HCT116 (cell line): Measurements from ENCODE around the gene RIPPLY2. TPM values are rescaled to one million over a fixed set of nuclear protein-coding genes. Genes with fewer than 3 reads are reported as not detected.

Source experiments
- ATAC-seq: fragments of 200-7000 bp; cut with Tn5 transposase; 2 replicates; pipeline ENCODE4 v1.9.1; 2020; ENCODE audit warnings: mild to moderate bottlenecking, moderate library complexity
- BruUV-seq: library from RNA; stranded (reverse); fragments of 400-500 nt; replicated peaks from 2 replicates; lab custom pipeline; 2021; lab: Mats Ljungman, UMichigan
- CTCF ChIA-PET: fragments of 300-600 bp; sonication (Branson Sonifier 250); formaldehyde crosslinking; loops from one replicate; lab custom pipeline; 2021; ENCODE audit warnings: antibody characterized with exemption; lab: Charles Lee
- POLR2A ChIA-PET: fragments of 300-600, 350-600 bp; sonication (Branson Sonifier 250); formaldehyde crosslinking; loops from one replicate; lab custom pipeline; 2021; ENCODE audit warnings: antibody characterized with exemption; lab: Charles Lee
- RAD21 ChIA-PET, 2 experiments: fragments of 300-600 bp; sonication (Branson Sonifier 250); formaldehyde crosslinking; loops; one replicate each; lab custom pipeline; 2023; ENCODE audit warnings: low total read pairs in 2 of 2; ENCODE audit not compliant: uncharacterized antibody in 2 of 2, unreplicated experiment in 2 of 2, low non-redundant PET in 1 of 2; lab: Charles Lee
- DNase-seq: peaks from one replicate; pipeline ENCODE4 v3.0.0-alpha.2; 2010; ENCODE audit warnings: low read depth, low spot score
- H2AFZ ChIP-seq: fragments of 200-600 bp; shearing (Covaris generic), sonication (generic); 2 replicates; pipeline ENCODE4 v1.6.1; 2017; ENCODE audit warnings: low read depth, mixed run types, mixed read lengths, antibody characterized with exemption, low read length; ENCODE audit not compliant: poor library complexity, severe bottlenecking
- H3K27ac ChIP-seq: 2 replicates; pipeline ENCODE4 v1.5.1; 2012; ENCODE audit warnings: low read depth, low read length
- H3K27me3 ChIP-seq: fragments of 200-600 bp; sonication (generic); 2 replicates; pipeline ENCODE4 v1.6.1; 2016; ENCODE audit warnings: mixed run types, low read length, mixed read lengths; ENCODE audit not compliant: insufficient read depth
- H3K36me3 ChIP-seq, 2 experiments: fragments of 200-500 bp in 1 of 2; fragments of 200-600 bp in 1 of 2; sonication (Bioruptor generic) in 1 of 2; sonication (generic) in 1 of 2; 2 replicates each; pipeline versions ENCODE4 v1.5.1 to v1.6.1; 2014 to 2016; ENCODE audit warnings: low read length in 2 of 2, inconsistent platforms in 1 of 2, mixed read lengths in 1 of 2, mixed run types in 1 of 2; ENCODE audit not compliant: insufficient read depth in 2 of 2, control insufficient read depth in 1 of 2
- H3K4me1 ChIP-seq, 2 experiments: fragments of 200-600 bp in 1 of 2; sonication (generic) in 1 of 2; 2 replicates each; pipeline versions ENCODE4 v1.5.1 to v1.6.1; 2012 to 2017; ENCODE audit warnings: low read length in 2 of 2, inconsistent platforms in 1 of 2, mild to moderate bottlenecking in 1 of 2, mixed read lengths in 1 of 2, mixed run types in 1 of 2, moderate library complexity in 1 of 2; ENCODE audit not compliant: insufficient read depth in 2 of 2, control insufficient read depth in 1 of 2
- H3K4me2 ChIP-seq: fragments of 200-600 bp; sonication (generic); 2 replicates; pipeline ENCODE4 v1.6.1; 2017; ENCODE audit warnings: mixed run types, low read length, mixed read lengths
- H3K4me3 ChIP-seq, 2 experiments: fragments of 200-600 bp in 1 of 2; sonication (generic) in 1 of 2; replicated peaks in 1 of 2; 2 replicates each; pipeline ENCODE4 v1.5.1; 2011 to 2016; ENCODE audit warnings: low read length in 2 of 2, control low read depth in 1 of 2, low read depth in 1 of 2, mild to moderate bottlenecking in 1 of 2, mixed read lengths in 1 of 2, mixed run types in 1 of 2
- H3K79me2 ChIP-seq: fragments of 200-600 bp; sonication (generic); 2 replicates; pipeline ENCODE4 v1.6.1; 2017; ENCODE audit warnings: mild to moderate bottlenecking, mixed run types, low read length, moderate library complexity, mixed read lengths; ENCODE audit not compliant: insufficient read depth
- H3K9ac ChIP-seq: fragments of 200-600 bp; sonication (generic); 2 replicates; pipeline ENCODE4 v1.6.1; 2016; ENCODE audit warnings: low read length, mixed read lengths
- H3K9me2 ChIP-seq: fragments of 200-600 bp; sonication (generic), shearing (Covaris generic); 2 replicates; pipeline ENCODE4 v1.6.1; 2017; ENCODE audit warnings: mixed run types, mild to moderate bottlenecking, moderate library complexity; ENCODE audit not compliant: insufficient read depth
- H3K9me3 ChIP-seq, 2 experiments: fragments of 200-500 bp in 1 of 2; fragments of 200-600 bp in 1 of 2; sonication (Bioruptor generic) in 1 of 2; sonication (generic) in 1 of 2; 2 replicates each; pipeline ENCODE4 v1.6.1; 2014 to 2017; ENCODE audit warnings: low read length in 2 of 2, mixed read lengths in 2 of 2, inconsistent platforms in 1 of 2, low read depth in 1 of 2, mild to moderate bottlenecking in 1 of 2, mixed run types in 1 of 2, moderate library complexity in 1 of 2; ENCODE audit not compliant: control insufficient read depth in 1 of 2, insufficient read depth in 1 of 2
- H4K20me1 ChIP-seq: fragments of 200-600 bp; sonication (generic), shearing (Covaris generic); 2 replicates; pipeline ENCODE4 v1.6.1; 2017; ENCODE audit warnings: mixed run types, mild to moderate bottlenecking, moderate library complexity; ENCODE audit not compliant: insufficient read depth
- CBX3 ChIP-seq: IDR thresholded peaks from 2 replicates; pipeline ENCODE4 v1.6.1; 2012; ENCODE audit warnings: low read depth
- CTCF ChIP-seq, 3 experiments: fragments of 200-600 bp in 1 of 3; sonication (generic) in 1 of 3; IDR thresholded peaks in 2 of 3; conservative IDR thresholded peaks in 1 of 3; 2 replicates each; pipeline ENCODE4 v1.5.1; 2012 to 2017; ENCODE audit warnings: low read depth in 2 of 3, low read length in 2 of 3, antibody characterized with exemption in 1 of 3, borderline replicate concordance in 1 of 3, control low read depth in 1 of 3, mild to moderate bottlenecking in 1 of 3, mixed read lengths in 1 of 3, mixed run types in 1 of 3, moderate library complexity in 1 of 3; ENCODE audit not compliant: insufficient read depth in 1 of 3
- EGR1 ChIP-seq: IDR thresholded peaks from 2 replicates; pipeline ENCODE4 v1.6.1; 2012; ENCODE audit warnings: low read depth
- POLR2A ChIP-seq: IDR thresholded peaks from 2 replicates; pipeline ENCODE4 v1.7.0; 2011; ENCODE audit warnings: borderline replicate concordance; ENCODE audit not compliant: insufficient read depth, insufficient read length; ENCODE audit errors: extremely low read depth
- RAD21 ChIP-seq: IDR thresholded peaks from 2 replicates; pipeline ENCODE4 v1.6.1; 2012; ENCODE audit warnings: low read depth, mild to moderate bottlenecking
- SP1 ChIP-seq: IDR thresholded peaks from 2 replicates; pipeline ENCODE4 v1.6.1; 2012; ENCODE audit warnings: low read depth
- ZBTB33 ChIP-seq: IDR thresholded peaks from 2 replicates; pipeline ENCODE4 v1.6.1; 2011; ENCODE audit warnings: mild to moderate bottlenecking, low read length, moderate library complexity; ENCODE audit not compliant: insufficient replicate concordance; ENCODE audit errors: extremely low read depth
- intact Hi-C: fragments of 100-400 bp; cut with micrococcal nuclease; formaldehyde crosslinking; loops from 2 replicates; pipeline ENCODE4 v1.10.0; 2022
- total RNA-seq: library from RNA; stranded (reverse); gene quantifications from one replicate; pipeline ENCODE4 v1.2.1, GENCODE V29; 2021; ENCODE audit not compliant: unreplicated experiment

The RIPPLY2 gene
- total RNA-seq, 1 experiment from 2014 or later: not detected

GRCh38 chr6:83885984-83886383 lies 32.8 kb downstream of the RIPPLY2 start:
- Histone ChIP-seq H3K9me2 (no peaks in the 10 kb centered on the region), H2AFZ (no peak overlapping the region), H3K36me3 (no peaks in the 10 kb centered on the region), H3K9ac (no peak overlapping the region), H3K4me3 (no peak overlapping the region), H4K20me1 (no peaks in the 10 kb centered on the region), H3K79me2 (peaks cover 5% of the 10 kb centered on the region; the same call in 1 of the 2 replicates), H3K27me3 (no peaks in the 10 kb centered on the region), H3K27ac (no peak overlapping the region), H3K4me2 (no peak overlapping the region), H3K4me1 (no peaks in the 10 kb centered on the region), H3K9me3 (no peaks in the 10 kb centered on the region)
- no TSS peak for BruUV-seq
- intact Hi-C loops: loop anchor here (10.0 kb wide), 2 partner anchors 529 to 1439 kb away; no protein-coding TSS in a partner anchor
- CTCF ChIA-PET: interaction anchor here (0.7 to 1.5 kb wide), 3 partner anchors 331 to 342 kb away, joined by 3 to 5 read pairs (median 3); partner anchors contain the start of gene CEP162
- no peak for ATAC-seq
- DNase-seq: no peak
- POLR2A ChIA-PET: no interaction called here
- RAD21 ChIA-PET: no interaction called here
- TF ChIP-seq CBX3 (no peak), ZBTB33 (no peak), POLR2A (no peak), RAD21 (no peak), EGR1 (no peak), CTCF (IDR thresholded peaks at IDR 0.05 in 2 of 3, conservative IDR thresholded peaks at IDR 0.05 in 1 of 3; ENCODE audit: borderline replicate concordance in 1 of 3, insufficient read depth in 1 of 3, low read depth in 2 of 3, low read length in 2 of 3) (no peak), SP1 (no peak)
